ENCODE data around the gene SCUBE1.

The SCUBE1 gene

GRCh38 chr22:43188829-43189545 lies 154.2 kb downstream of the SCUBE1 start:
- H3K4me3 ChIP-seq (ENCODE audit: low read depth, low read length), result no peak overlapping the region
- no peak for DNase-seq (ENCODE audit: low read depth, low spot score)
- TF ChIP-seq CTCF (IDR thresholded peaks at IDR 0.05; ENCODE audit: low read depth, low read length), result no peak
- in situ Hi-C loops (cut with HindIII; ENCODE audit: low sequenced_read_pairs), result no loop called here

DNA sequence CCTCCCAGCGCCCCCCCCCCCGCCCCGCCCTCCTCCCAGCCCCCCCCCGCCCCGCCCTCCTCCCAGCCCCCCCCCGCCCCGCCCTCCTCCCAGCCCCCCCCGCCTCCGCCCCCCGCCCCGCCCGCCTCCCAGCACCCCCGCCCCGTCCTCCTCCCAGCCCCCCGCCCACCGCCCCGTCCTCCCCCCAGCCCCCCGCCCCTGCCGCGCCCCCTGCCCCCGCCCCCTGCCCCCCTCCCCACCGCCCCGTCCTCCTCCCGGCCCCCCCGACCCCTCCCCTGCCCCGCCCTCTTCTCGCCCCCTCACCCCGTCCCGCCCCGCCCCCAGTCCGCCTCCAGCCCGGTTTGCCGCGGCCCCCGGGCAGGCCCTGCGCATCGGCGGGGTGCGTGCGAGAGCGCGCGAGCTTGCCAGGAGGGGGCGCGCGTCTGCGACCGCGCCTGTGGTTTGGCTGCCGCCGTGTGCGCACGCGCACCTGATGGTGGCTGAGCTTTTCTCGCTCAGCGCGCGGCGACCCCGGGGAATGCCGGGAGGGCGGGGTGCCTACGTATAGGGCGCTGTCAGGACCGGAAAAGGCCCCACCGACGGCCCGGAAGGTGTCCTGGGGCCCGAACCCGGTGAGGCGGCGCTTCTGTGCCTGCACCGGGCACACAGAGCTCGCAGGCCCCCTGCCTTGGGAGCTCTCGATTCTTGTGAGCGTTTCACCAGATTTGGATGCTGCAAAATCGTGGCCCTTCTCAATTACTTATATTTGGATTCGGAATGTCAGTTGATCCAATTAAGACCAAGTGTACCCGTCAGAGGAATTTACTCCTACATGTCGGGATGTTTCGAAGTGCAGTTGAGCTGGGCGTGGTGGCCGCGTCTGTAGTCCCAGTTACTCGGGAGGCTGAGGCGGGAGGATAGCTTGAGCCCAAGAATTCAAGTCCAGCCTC lies 155.7 kb downstream of the SCUBE1 start:
- DNase-seq (ENCODE audit: low read depth, low spot score), result peak; percentile 95
- peak overlapping the region; percentile 47 for H3K4me3 ChIP-seq (ENCODE audit: low read depth, low read length)
- peak; percentile 61 for TF ChIP-seq CTCF (IDR thresholded peaks at IDR 0.05; ENCODE audit: low read depth, low read length)
- in situ Hi-C loops (cut with HindIII; ENCODE audit: low sequenced_read_pairs), result no loop called here

GRCh38 chr22:43186272-43187170 lies 156.7 kb downstream of the SCUBE1 start, which contains the start of gene TTLL12:
Gene TTLL12 (minus strand): TSS chr22:43187134. CDS start chr22:43187069, 65 bp downstream.
- peak; percentile 35 for DNase-seq (ENCODE audit: low read depth, low spot score)
- H3K4me3 ChIP-seq (ENCODE audit: low read depth, low read length), result peak within 1 kb of the TSS; percentile 69
- in situ Hi-C loops (cut with HindIII; ENCODE audit: low sequenced_read_pairs), result no loop called here
- TF ChIP-seq CTCF (IDR thresholded peaks at IDR 0.05; ENCODE audit: low read depth, low read length), result no peak

DNA sequence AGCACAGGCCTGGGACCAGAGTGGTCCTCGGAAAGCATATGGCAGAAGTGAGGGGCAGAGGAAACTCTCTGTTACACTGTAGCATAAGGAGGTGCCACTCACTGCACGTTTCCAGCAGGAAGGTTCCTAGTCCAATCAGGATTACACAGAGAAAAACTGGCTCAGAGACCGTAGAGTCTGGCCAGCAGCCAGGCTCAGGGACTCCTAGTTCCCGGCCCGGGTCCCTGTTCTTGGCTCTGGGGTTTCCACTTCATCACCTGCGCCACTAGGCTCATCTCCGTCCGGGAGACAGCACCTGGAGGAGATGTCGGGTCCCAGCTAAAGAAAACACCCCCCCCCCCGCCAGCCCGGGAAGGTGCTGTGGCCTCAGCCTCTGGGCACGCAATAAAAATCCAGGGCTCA lies 157.3 kb downstream of the SCUBE1 start:
- no peak for DNase-seq (ENCODE audit: low read depth, low spot score)
- peak overlapping the region; percentile 69 for H3K4me3 ChIP-seq (ENCODE audit: low read depth, low read length)
- in situ Hi-C loops (cut with HindIII; ENCODE audit: low sequenced_read_pairs), result no loop called here
- no peak for TF ChIP-seq CTCF (IDR thresholded peaks at IDR 0.05; ENCODE audit: low read depth, low read length)

- no peak for TF ChIP-seq CTCF (IDR thresholded peaks at IDR 0.05; ENCODE audit: low read depth, low read length)
- no peak overlapping the region for H3K4me3 ChIP-seq (ENCODE audit: low read depth, low read length)
- DNase-seq (ENCODE audit: low read depth, low spot score), result peak; percentile 45
- in situ Hi-C loops (cut with HindIII; ENCODE audit: low sequenced_read_pairs), result no loop called here
Measured at GRCh38 chr22:43183496-43184277, 159.5 kb downstream of the SCUBE1 start.
